Caki2 (cell line): Measurements from ENCODE around the gene TNS3. TPM values are rescaled to one million over a fixed set of nuclear protein-coding genes. Genes with fewer than 3 reads are reported as not detected.
"Not testable (repeated sequence)": the region's sequence is repeated elsewhere in the genome, so short reads cannot be mapped to it uniquely, and the experiment has no call there.

ENCODE experiments used
- DNase-seq: peaks from one replicate; pipeline ENCODE4 v3.0.0-alpha.2; 2015; ENCODE audit warnings: low read depth
- in situ Hi-C: cut with HindIII; loops from 2 replicates; pipeline ENCODE4 v1.10.0; 2016; ENCODE audit warnings: low sequenced_read_pairs, low pct_unique_long_range_greater_than_20kb, mixed read lengths
- total RNA-seq: library from RNA; depleted of rRNA; stranded (reverse); fragments of >200 nt; shearing (Covaris generic); gene quantifications from 2 replicates; pipeline ENCODE4 v1.2.3, GENCODE V29; 2014; ENCODE audit warnings: low replicate concordance

TNS3 gene
- total RNA-seq, 1 experiment from 2014 or later, result 50.5 TPM

- in situ Hi-C loops, result no loop called here
- DNase-seq, result no peak
These were observed 5.0 kb upstream of the TNS3 start for GRCh38 chr7:47586925-47587324.

DNA sequence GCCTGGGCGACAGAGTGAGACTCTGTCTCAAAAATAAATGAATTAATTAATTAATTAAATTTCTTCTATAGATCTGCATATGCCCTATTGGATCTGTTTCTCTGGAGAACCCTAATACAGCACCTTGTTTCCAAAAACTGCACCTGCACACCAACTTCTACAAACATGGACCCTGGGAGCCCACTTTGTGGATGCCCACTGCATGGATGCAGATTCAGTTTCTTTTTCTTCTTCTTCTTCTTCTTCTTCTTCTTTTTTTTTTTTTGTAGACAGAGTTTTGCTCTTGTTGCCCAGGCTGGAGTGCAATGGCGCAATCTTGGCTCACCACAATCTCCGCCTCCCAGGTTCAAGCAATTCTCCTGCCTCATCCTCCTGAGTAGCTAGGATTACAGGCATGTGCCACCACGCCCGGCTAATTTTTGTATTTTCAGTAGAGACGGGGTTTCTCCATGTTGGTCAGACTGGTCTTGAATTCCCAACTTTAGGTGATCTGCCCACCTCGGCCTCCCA lies 4.3 kb upstream of the TNS3 start:
- in situ Hi-C loops, DNase-seq: not testable (repeated sequence)

DNA sequence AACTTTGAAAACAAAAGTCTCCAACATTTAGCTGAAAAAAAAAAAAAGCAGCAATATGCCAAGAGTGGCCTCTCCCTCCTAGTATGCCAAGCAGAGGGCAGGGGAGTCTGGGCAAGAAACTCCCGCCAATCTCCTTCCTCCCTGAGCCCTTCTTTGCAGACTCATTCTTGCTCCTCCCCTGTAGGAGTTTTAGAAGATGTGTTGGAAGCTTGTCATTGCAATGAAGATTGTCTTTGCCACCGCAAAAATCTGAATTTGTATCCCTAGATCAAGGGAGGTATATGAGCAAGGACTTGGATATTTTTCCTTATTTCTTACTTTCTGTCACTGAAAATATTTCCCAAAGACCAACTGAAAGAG lies 2.6 kb upstream of the TNS3 start:
- no peak for DNase-seq

DNA sequence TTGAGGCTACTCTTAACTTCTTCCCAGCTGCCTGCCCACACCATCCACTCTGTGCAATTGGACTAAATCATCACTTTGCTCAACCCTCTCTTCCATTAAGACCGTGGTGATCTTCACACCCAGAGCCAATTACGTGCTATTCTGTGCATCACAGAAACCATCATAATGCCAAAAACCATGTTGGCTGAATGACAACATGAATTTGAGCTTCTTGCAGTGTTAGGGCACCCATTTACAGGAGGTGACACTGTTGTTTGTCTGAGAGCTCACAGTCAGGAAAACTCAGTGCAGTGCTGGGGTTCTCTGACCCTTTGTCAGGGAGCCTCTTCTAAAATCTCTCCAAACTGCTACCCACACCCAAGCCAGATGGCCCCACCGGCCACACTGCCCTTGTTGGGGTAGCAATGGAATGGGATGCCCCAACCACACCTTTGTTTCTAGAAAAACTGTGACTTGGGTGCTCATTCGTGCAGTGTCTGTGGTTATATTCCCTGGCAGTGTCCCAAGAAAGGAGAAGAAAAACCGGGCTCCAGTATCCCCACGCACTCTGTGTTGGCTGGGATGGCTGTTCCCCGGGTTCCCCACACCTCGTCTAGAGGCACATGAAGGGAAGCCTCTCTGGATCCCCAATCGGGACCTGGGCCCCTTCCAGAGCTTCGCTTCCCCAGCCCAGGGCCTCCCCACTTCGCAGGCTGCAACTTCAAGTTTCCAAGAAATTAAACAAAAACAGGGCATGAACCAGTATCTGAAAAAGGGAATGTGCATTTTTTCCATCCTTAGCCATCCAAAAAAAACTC lies 2.0 kb upstream of the TNS3 start:
- in situ Hi-C loops, result no loop called here
- no peak for DNase-seq

More for the DNA sequence above, 2.6 kb upstream of the TNS3 start:
- in situ Hi-C loops, result no loop called here

DNA sequence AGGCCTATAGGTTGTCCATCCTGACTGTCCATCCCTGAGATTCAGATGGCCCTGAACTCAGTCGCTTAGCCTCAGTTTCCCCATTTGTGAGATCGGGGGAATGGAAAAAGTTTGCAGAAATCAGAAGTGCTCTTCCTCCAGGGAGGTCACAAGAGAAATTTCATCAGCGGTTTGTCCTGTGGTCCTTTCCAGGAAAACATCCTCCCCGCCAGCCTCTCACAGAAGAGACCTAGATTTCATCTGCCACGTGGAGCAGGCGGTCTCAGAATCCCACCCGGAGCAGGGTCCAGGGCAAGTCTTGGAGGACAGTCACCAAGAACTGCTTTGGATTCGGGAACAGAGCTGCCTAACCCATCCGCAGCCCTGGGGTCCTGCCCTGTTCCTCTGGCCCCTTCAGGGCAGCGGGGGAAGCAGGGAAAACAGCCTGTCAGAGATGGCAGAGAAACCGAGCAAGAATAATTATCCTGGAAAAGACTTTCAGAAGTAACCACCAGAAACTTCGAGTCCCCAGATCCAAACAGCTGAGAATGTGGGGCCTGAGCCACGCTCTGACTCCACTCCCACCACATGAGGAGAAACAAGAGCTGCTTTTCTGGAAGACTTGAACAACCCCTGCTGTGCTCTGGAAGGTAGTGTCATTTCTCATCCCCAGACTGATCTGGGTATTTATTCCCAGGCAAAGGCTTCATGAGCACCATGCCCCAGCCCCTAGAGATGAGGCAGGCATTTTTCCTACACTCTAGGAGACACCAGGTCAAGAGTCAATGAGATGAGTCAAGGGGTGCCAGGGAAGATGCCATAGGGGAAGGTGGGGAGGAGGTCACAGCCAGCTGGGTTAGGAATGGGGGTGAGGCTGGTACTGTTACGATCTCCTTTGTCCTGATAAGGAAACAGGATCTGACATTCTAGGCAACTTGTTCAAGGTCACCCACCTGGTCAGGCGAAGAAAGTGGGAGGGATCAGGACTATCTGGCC lies 1.1 kb upstream of the TNS3 start:
- in situ Hi-C loops, result no loop called here
- no peak for DNase-seq

DNA sequence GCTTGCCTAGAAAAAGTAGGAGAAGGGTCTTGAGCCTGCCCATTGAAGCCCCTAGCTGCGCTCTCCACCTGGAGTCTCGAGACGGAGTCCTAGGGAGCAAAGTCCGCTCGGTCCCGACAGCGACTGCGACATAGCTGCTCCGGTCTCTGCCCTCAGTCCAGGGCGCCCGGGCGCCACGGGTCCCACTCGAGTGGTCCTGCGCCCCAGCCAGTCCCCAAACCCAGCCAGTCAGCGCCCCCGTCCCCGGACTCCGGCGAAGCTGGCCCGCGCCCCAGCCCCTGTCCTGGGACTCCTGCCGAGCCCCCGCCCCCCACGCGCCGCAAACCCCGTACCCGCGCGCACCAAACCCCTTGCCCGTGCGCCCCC lies 490 bp downstream of the TNS3 start:
- in situ Hi-C loops, result no loop called here
- DNase-seq, result no peak

- in situ Hi-C loops, result no loop called here
- DNase-seq, result peak; percentile 52
These were observed 1.0 kb downstream of the TNS3 start for GRCh38 chr7:47580811-47581331.

DNA sequence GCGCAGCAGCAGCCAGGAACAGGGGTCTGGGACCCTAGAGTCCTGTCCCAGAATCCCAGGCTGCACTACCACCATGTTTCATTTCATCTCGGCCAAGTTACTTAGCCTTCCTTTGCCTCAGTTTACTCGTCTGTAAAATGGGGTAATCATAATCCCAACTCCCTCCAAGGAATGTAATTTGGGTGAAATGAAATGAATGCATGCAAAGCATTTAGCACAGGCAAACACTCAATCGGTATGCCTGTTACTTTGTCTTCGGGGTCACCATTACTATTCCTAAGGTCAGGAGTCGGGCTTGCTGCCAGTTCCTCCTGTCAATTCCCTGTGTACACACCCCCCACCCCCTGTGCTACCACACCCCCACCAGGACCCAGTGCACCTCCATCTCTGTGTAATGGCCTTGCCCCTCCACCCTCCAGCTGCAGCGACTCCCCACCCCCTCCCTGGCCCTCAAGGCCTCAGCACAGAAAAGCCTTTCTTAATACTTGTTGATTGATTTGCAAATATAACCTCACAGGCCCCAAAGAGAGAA lies 1.7 kb downstream of the TNS3 start:
- in situ Hi-C loops, result no loop called here
- DNase-seq, result no peak

DNA sequence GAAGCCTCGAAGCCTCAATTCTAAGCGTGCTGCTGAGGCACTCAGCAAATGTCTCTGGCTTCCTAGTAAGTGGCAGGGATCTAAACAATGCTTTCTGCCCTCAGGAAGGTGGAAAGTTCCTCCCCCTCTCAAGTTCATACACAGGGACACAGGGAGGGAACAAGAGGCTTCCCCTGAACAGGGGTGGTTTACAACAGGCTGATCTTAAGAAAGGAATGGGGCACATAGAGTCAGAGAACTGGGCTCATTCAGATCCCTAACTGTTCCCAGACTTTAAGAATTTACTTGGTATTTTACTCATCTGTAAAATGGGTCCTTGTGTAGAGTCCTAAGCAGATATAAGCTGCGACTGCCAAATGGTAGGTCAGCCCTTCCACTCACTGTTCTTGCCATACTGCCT lies 2.5 kb downstream of the TNS3 start:
- no peak for DNase-seq
- in situ Hi-C loops, result no loop called here

DNA sequence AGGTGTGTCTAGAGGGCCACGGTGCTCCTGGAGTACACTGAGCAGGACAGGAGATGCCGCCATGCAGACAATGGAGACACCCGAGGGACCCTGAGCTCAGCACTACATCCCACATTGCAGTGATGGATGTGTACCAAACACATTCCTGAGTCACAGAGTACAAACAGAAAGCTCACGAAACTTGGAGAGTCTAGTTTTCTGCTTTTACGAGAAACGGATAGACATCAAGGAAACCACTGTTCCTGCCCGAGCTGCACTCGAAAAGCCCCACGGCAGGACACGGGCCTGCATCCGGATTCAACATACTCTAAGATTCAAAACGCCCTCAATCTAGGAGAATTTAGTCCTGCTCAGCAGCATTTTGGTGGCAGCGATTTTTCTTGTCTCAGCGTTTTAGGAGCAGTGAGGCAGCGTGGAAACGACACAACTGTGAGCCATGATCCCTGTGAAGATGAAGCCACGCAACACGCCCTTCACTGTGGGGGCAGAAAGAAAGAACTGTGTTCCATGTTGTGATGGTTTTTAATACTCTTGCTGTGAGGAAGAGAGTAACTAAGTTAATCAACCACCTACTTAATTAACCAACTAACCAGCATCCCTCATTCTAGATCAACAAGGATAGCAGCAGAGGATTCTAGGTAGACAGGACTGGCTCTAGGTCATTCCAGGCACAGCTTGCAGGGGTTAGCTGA lies 3.2 kb downstream of the TNS3 start:
- in situ Hi-C loops, result no loop called here

GRCh38 chr7:47577321-47577919 lies 4.5 kb downstream of the TNS3 start:
- no peak for DNase-seq
- in situ Hi-C loops, result no loop called here

More for the DNA sequence above, 3.2 kb downstream of the TNS3 start:
- DNase-seq, result no peak

DNA sequence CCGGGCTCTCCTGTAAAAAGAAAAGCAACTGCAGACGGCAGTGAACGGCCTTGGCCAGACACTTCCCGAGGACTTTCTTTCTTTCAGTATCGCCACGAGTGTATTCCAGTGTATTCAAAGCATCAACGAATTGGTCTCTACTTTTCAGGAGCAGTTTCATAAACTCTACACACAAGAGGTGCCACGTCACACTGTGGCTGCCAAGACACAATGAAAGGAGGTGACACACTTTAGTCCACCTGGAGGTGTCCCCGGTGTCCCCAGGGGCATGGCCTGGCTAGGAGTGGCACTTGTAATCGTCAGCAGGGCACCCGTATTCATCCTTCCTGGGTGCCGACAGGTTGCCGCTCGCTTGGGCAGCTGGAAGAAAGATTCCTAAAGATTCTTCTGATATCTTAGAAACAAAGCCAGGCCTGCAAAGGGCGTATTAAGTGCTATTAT lies 5.0 kb downstream of the TNS3 start:
- in situ Hi-C loops, result no loop called here
- DNase-seq, result no peak

- peak; percentile 88 for DNase-seq
- in situ Hi-C loops, result no loop called here
These were observed 5.7 kb downstream of the TNS3 start for GRCh38 chr7:47576031-47576865.

GRCh38 chr7:47574482-47575329 lies 7.2 kb downstream of the TNS3 start:
- DNase-seq, result peak; percentile 78

DNA sequence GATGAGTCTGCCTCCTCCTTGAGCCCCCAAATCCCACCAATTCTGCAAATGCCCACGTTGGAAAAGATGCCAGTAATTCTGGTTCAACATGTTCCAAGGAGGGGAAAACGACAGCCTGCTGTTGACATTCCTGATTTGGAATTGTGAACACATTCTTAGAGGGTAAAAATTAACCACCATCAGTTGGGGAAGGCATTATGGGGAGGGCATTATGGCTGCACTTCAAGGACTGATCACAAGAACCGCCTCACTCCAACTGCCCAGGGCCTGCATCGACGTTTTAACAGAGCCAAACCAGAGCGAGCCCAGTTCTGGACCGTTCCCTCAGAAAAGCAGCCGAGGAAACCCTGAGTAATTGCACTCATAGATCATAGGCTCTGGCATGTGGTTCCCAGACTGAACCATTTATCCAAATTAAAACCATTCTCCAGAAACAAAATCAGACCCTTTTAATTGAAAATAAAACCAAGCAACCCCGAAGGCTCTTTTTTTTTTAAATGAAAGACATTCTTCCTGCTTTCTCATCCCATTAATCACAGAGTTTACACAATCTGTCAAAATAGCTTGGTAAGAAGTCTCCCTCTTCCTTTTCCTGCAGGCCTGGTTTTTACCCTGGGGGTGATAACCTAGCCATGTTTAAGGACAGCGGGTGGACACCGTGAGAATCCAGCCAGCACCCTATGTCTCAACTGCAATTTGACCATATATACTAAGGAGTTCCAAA lies 8.0 kb downstream of the TNS3 start:
- DNase-seq, result peak; percentile 84
- in situ Hi-C loops, result no loop called here

More at GRCh38 chr7:47574482-47575329, 7.2 kb downstream of the TNS3 start:
- in situ Hi-C loops, result no loop called here
